Skeletal muscle tissue (tissue), 4 donors: Measurements from ENCODE around the gene CLEC11A. TPM values are rescaled to one million over a fixed set of nuclear protein-coding genes. Genes with fewer than 3 reads are reported as not detected.

Experiments used
- H3K27ac ChIP-seq: one replicate; pipeline ENCODE4 v1.7.0; 2013; ENCODE audit warnings: mild to moderate bottlenecking, low read depth, low read length, inconsistent platforms
- H3K27me3 ChIP-seq, 3 donors: one replicate each; pipeline ENCODE4 v1.7.0; 2013; ENCODE audit warnings: low read length in 3 of 3; ENCODE audit not compliant: control insufficient read depth in 3 of 3, insufficient read depth in 3 of 3
- H3K36me3 ChIP-seq, 3 donors: one replicate each; pipeline ENCODE4 v1.7.0; 2013; ENCODE audit warnings: low read length in 3 of 3; ENCODE audit not compliant: control insufficient read depth in 3 of 3, insufficient read depth in 3 of 3
- H3K4me1 ChIP-seq, 3 donors: one replicate each; pipeline ENCODE4 v1.7.0; 2013; ENCODE audit warnings: low read length in 3 of 3, mild to moderate bottlenecking in 3 of 3; ENCODE audit not compliant: control insufficient read depth in 3 of 3, insufficient read depth in 3 of 3
- H3K4me3 ChIP-seq, 3 donors: one replicate each; pipeline ENCODE4 v1.7.0; 2013; ENCODE audit warnings: low read length in 3 of 3
- H3K9ac ChIP-seq, 3 donors: one replicate each; pipeline ENCODE4 v1.7.0; 2013; ENCODE audit warnings: low read length in 3 of 3, mild to moderate bottlenecking in 3 of 3, moderate library complexity in 2 of 3, low read depth in 1 of 3
- H3K9me3 ChIP-seq, 3 donors: one replicate each; pipeline ENCODE4 v1.7.0; 2013; ENCODE audit warnings: low read length in 3 of 3; ENCODE audit not compliant: control insufficient read depth in 3 of 3
- total RNA-seq: library from RNA; depleted of rRNA; stranded (reverse); fragments of >200 nt; gene quantifications from one replicate; pipeline ENCODE4 v1.2.3, GENCODE V29; 2014
- donor health status: Osteomylitis.

Gene CLEC11A
- total RNA-seq, 1 donor from 2014 or later, result 11.5 TPM

DNA sequence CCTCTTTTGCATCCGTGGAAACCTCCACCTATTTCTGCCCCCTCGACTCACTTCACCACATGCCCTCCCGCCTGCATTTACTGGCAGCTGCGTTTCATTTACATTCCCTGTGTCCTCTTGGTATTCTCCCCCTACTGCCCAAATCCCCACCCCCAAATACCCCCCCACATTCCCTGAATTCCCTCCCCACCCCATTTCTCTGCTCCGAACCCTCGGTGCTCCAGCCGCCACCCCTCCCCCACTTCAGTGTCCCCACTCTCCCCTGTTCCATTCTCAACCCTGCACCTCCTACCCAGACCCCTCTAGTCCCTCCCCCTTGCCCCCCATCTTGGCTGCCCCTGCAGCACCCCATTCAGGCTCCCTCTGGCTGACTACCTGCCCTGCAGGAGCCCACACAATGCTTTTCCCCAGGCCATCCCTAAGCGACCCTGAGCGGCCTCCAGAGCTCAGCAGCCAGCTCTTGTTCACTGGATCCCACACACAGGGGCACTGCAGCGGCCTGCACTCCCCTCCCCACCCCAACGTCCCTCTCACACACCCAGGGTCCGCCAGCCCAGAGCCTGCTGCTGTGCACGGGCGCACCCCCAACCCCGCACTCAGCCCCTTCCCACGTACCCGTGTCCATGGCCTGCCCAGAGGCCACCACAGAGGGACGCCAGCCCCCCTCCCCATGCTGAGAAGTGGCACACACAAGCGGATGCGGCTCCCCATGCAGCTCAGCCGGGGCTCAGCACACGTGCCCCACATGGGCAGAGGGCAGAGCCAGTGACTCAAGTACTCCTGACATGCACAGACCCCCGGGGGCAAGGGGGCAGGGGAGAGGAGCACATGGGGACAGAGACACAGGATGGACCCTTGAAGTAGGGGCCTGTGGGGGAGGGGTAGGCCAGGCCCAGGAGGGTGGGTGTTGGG is 29.8 kb upstream of the CLEC11A start:
- peaks cover 44 to 60% (median 56%) of the 10 kb centered on the region in 3 donors for H3K27me3 ChIP-seq
- no peaks in the 10 kb centered on the region for H3K9me3 ChIP-seq

DNA sequence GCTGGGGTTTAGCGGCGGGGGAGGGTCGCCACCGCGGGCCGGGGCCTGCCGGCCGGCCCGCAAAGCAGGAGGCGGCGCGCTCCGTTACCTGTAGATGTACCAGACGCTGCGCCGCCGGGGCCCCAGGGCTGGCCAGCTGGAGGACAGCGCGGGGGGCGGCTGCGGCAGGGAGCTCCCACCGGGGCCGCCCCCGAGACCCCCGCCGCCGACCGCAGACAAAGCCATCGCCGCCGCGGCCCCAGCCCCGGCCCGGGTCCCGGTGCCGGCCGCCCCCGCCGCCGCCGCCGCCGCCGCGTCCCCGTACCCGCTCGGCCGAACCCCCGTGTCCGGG is 28.4 kb upstream of the CLEC11A start:
- Histone ChIP-seq H3K4me3 (no peak overlapping the region), H3K9me3 (no peaks in the 10 kb centered on the region), H3K27ac (no peak overlapping the region), H3K9ac (no peak overlapping the region), H3K4me1 (no peaks in the 10 kb centered on the region), H3K27me3 (peaks cover 43 to 60% (median 56%) of the 10 kb centered on the region in 3 donors), H3K36me3 (no peaks in the 10 kb centered on the region)

More for the DNA sequence above, 29.8 kb upstream of the CLEC11A start:
- Histone ChIP-seq H3K4me1 (no peaks in the 10 kb centered on the region), H3K4me3 (no peak overlapping the region), H3K27ac (no peak overlapping the region), H3K36me3 (no peaks in the 10 kb centered on the region), H3K9ac (no peak overlapping the region)

DNA sequence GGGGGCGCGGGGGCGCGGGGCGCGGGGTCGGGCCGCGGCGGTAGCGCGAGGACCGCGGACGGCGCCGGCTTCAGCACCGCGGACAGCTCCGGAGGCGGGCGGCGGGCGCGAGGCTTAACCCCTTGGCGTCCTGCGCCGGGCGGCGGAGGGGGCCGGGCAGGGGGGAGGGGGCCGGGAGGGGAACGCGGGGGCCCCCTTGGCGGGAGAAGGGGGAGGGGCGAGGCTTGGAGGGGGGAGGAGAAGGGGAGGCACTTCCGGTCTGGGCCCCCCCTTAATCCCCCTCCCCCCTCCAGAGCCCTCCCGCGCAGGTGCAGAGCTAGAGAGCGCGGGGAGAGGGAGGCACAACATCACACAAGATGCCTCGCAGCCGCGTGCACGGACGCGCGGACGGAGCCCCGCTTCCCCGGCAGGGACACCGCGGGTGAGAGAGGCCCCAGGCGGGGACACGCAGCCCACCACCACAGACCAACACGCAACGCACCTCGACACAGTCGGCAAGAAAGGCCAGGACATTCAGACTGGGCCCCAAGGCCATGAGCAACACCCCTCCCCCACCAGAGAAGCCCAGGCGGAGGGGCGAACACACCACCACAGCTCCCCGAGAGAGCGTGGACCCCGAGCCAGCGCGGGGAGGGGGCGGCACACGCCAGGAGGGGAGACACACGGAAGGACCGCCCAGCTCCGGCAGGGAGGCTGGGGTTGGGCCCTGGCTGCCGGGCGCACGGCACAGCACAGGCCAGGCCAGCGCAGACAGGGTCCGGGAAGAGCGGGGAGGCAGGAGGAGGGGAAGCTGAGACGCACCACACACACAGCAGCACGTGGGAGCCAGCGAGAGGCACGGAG is 27.7 kb upstream of the CLEC11A start:
- H3K9me3 ChIP-seq, result no peaks in the 10 kb centered on the region

DNA sequence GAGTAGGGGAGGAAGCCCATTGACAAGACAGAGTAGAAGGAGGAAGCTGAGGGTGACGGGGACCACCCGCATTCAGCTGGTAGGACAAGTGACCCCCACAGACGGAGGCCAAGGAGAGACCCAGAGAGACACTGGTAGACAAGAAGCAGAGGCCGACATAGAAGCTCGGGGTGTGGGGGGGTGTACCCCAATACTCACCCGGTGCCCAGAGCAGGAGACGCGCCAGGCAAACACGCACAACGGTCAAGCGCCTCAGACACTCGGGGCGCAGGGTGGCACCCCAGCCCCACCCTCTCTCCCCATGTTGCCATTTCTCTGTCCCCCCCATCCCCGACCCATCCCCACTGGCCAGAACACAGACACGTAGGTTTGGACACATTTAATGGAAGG is 27.1 kb upstream of the CLEC11A start:
- no peaks in the 10 kb centered on the region for H3K9me3 ChIP-seq

More for the DNA sequence above, 27.7 kb upstream of the CLEC11A start:
- H3K27ac ChIP-seq, result no peak overlapping the region
- H3K27me3 ChIP-seq, result peaks cover 45 to 54% (median 54%) of the 10 kb centered on the region in 3 donors
- no peaks in the 10 kb centered on the region for H3K36me3 ChIP-seq
- no peak overlapping the region for H3K4me3 ChIP-seq
- no peak overlapping the region for H3K9ac ChIP-seq
- no peaks in the 10 kb centered on the region for H3K4me1 ChIP-seq

DNA sequence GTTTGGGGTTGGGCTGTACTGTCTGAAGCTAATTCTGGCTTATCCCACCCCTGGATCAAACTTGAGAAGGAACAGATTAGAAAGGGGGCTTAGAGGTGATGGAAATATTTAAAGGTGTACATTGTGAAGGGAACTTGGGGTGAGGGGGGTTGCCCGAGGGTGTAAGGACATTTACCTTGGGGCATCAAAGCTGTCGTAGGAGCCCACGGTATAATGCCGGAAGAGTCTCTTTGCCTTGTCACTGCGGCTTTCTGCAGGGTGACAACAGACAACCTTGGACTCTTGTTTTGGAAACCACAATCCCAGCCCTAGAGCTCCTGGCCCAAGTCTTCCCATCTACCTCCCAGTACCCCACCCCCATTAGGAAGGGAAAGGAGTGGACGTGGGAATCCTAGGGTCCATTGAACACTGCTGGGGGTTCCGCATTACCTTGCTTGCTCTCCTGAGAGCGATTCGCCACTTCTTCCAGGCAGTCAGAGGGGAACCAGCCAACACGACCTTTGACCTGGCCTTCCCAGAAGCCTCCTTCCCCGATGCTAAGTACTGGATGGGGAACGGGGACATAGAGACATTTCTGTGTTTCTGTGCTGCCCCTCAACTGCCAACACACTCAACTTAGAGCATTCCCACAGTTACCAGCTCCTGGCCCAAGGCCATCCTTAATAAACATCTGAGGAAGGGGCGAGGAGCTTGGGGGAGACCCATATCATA is 25.6 kb upstream of the CLEC11A start:
- Histone ChIP-seq H3K4me1 (no peaks in the 10 kb centered on the region), H3K4me3 (no peak overlapping the region), H3K9me3 (no peaks in the 10 kb centered on the region), H3K27ac (no peak overlapping the region), H3K36me3 (no peaks in the 10 kb centered on the region), H3K9ac (no peak overlapping the region), H3K27me3 (peaks cover 48 to 52% (median 49%) of the 10 kb centered on the region in 3 donors)

More for the DNA sequence above, 27.1 kb upstream of the CLEC11A start:
- Histone ChIP-seq H3K27me3 (peaks cover 49 to 55% (median 52%) of the 10 kb centered on the region in 3 donors), H3K27ac (no peak overlapping the region), H3K36me3 (no peaks in the 10 kb centered on the region), H3K9ac (no peak overlapping the region), H3K4me1 (no peaks in the 10 kb centered on the region), H3K4me3 (no peak overlapping the region)

DNA sequence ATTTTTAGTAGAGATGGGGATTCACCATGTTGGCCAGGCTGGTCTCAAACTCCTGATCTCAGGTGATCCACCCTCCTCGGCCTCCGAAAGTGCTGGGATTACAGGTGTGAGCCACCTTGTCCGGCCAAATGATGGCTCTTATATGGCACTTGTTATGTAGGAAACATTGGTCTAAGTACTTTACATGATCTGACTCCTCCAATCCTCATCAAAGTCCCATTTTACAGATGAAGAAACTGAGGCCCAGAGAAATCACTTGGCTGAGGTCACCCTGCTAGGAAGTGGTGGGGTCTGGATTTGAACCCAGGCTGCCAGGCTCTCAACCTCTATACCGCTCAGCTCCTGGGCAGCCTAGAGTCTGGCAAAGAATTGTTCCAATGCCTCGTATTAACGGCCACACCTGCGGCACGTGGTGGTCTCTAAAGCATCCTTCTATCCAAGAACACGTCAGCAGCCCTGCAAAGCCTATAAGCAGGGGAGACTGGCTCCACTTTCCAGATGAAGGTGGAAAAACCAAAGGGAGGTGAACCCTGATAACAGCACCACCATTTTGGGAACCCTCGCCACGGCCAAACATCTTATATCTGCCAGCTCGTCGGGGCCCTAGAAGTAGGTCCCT is 21.7 kb upstream of the CLEC11A start:
- Histone ChIP-seq H3K36me3 (no peaks in the 10 kb centered on the region), H3K4me1 (no peaks in the 10 kb centered on the region), H3K9ac (no peak overlapping the region), H3K4me3 (no peak overlapping the region), H3K9me3 (no peaks in the 10 kb centered on the region), H3K27ac (no peak overlapping the region), H3K27me3 (peaks cover 33 to 44% (median 39%) of the 10 kb centered on the region in 3 donors)

DNA sequence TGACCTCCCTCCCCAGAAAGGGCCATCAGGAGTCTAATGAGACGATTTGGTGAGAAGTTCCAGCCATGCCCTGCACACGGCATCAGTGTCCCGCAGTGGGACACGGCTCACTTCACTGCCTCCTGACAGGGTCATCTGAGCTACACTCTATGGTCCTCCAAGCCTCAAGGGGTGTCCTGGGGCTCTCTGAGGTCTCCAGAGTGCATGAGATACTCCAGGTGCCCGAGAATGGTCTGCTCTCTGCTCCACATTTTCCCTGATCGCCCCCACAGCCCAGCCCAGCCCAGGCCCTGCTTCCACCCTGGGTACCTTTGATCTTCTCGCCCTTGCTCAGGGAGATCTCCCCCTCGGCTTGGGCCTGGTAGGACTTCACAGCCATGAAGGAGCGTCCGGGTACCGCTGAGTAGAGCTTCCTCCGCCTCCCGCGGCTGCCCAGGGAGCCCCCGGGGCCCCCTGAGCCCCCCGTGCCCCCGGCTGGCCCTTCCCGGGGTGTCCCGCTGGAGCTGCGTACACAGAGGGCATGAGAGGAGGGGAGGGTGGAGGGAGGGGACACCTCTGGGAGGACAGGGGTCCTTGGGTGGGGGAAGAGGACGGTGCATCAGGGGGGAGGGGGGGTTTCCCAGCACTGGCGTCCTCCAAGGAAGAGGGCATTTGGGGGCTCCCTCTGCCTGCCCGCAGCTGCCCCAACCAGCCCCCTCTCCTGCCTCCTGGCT is 20.9 kb upstream of the CLEC11A start:
- Histone ChIP-seq H3K4me3 (no peak overlapping the region), H3K9ac (no peak overlapping the region), H3K9me3 (no peaks in the 10 kb centered on the region), H3K27ac (no peak overlapping the region), H3K27me3 (peaks cover 27 to 43% (median 32%) of the 10 kb centered on the region in 3 donors), H3K4me1 (no peaks in the 10 kb centered on the region), H3K36me3 (no peaks in the 10 kb centered on the region)

DNA sequence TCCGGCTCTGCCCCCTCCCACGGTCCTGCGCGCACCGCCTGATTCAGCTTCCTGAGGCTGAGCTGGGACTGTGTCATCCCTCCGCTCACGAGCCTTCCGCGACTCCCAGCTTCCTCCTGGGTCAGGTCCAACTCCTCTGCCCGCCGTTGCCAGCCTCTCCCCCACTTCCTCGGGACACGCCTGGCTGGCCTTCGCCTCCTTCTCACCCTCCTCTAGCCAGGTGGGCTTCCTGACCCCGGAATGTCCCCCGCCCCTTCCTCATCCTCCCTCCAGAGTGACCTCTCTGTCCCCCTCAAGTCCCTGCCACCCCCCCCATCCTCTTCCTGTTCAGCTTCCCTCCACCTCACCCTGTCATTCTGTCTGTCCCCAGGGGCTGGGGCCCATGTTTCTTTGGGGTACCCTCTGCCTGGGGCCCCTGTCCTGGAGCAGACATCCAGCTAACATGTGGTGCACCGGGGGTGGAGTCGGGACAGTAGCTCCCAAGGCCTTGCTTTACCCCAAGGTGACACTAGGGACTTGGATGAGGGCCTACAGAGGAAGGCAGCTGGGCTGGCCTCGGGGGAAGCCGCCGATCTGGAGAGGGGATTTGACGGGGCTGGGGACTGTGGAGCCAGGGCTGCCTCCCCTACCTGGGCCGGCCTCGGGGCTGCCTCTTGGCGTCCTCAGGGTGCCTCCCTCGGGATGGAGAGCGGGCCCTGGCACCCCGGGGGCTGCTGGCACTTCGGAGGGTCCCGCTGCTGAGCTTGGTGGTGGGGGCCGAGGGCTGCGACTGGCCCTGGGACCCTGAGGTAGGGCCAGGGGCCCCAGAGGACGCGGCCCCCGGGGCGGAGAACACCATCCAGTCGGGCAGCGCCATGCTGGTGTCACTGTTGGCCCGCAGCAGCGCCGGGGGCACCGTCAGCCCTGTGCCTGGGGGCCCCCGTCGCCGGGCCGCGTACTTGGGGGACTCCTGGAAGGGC is 20.0 kb upstream of the CLEC11A start:
- no peak overlapping the region for H3K9ac ChIP-seq
- H3K4me3 ChIP-seq, result no peak overlapping the region
- H3K9me3 ChIP-seq, result no peaks in the 10 kb centered on the region
- H3K27ac ChIP-seq, result no peak overlapping the region
- no peaks in the 10 kb centered on the region for H3K36me3 ChIP-seq
- no peaks in the 10 kb centered on the region for H3K4me1 ChIP-seq
- peaks cover 20 to 41% (median 32%) of the 10 kb centered on the region in 3 donors for H3K27me3 ChIP-seq
